HUES64 (cell line): ENCODE data around the gene PHPT1.
"Not testable (repeated sequence)": the region's sequence is repeated elsewhere in the genome, so short reads cannot be mapped to it uniquely, and the experiment has no call there.

ENCODE experiments used
- H3K27ac ChIP-seq: 2 replicates; pipeline ENCODE4 v1.7.0; 2013; ENCODE audit warnings: low read depth, low read length, inconsistent platforms
- H3K27me3 ChIP-seq: 2 replicates; pipeline ENCODE4 v1.6.1; 2013; ENCODE audit warnings: mild to moderate bottlenecking, low read length; ENCODE audit not compliant: insufficient read depth
- H3K36me3 ChIP-seq: 2 replicates; pipeline ENCODE4 v1.6.1; 2013; ENCODE audit warnings: mild to moderate bottlenecking, low read length; ENCODE audit not compliant: insufficient read depth
- H3K4me1 ChIP-seq: 2 replicates; pipeline ENCODE4 v1.6.1; 2013; ENCODE audit warnings: mild to moderate bottlenecking, low read length, moderate library complexity; ENCODE audit not compliant: insufficient read depth
- H3K4me3 ChIP-seq: 2 replicates; pipeline ENCODE4 v1.5.1; 2013; ENCODE audit warnings: mild to moderate bottlenecking, low read length, moderate library complexity
- H3K9ac ChIP-seq: 2 replicates; pipeline ENCODE4 v1.6.1; 2013; ENCODE audit warnings: mild to moderate bottlenecking, low read depth, low read length
- H3K9me3 ChIP-seq: 2 replicates; pipeline ENCODE4 v1.6.1; 2013; ENCODE audit warnings: low read depth, low read length; ENCODE audit not compliant: insufficient read depth
- WGBS: fragments of 150-250, 120-280 bp; methylation state at CpG from one replicate; pipeline ENCODE4 v1.1.7; 2013; ENCODE audit warnings: missing lambda C conversion rate; 5-methylcytosine and 5-hydroxymethylcytosine counted together

PHPT1 gene

GRCh38 chr9:136832581-136832980 lies 16.6 kb upstream of the PHPT1 start:
- 96% methylated on average over 9 of the region's 9 CpGs for WGBS
- Histone ChIP-seq H3K4me3 (no peak overlapping the region), H3K27ac (no peak overlapping the region), H3K9ac (no peak overlapping the region), H3K4me1 (no peaks in the 10 kb centered on the region), H3K27me3 (no peaks in the 10 kb centered on the region), H3K9me3 (no peaks in the 10 kb centered on the region), H3K36me3 (peaks cover 51% of the 10 kb centered on the region)

DNA sequence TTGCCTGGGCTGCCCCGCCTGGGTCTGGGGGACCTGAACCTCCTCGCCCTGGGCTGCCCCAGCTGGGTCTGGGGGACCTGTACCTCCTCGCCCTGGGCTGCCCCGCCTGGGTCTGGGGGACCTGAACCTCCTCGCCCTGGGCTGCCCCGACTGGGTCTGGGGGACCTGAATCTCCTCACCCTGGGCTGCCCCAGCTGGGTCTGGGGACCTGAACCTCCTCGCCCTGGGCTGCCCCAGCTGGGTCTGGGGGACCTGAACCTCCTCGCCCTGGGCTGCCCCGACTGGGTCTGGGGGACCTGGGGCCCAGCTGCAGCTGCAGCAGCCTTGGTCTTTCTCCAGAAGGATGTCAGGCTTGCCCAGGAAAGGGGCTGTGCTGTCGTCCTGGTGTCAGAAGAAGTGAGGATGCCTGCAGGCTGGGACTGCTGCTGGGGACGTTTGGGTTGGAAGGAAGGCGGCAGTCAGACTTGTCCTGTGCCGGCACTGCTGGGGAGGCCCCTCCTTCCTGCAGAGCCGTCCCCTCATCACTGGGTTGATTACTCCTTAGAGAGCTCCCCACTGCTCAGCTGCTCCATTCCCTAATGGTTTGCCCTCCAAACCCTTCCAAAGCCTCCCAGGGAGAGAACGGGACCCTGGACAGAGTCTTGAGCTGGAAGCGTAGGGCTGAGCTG lies 15.7 kb upstream of the PHPT1 start:
- H3K4me1 ChIP-seq, H3K9ac ChIP-seq, H3K9me3 ChIP-seq, H3K27me3 ChIP-seq, H3K27ac ChIP-seq, H3K4me3 ChIP-seq: not testable (repeated sequence)
- WGBS, result 91% methylated on average over 16 of the region's 16 CpGs
- peaks cover 45% of the 10 kb centered on the region for H3K36me3 ChIP-seq

GRCh38 chr9:136835162-136835931 lies 13.9 kb upstream of the PHPT1 start:
- 96% methylated on average over 36 of the region's 36 CpGs for WGBS
- H3K4me3 ChIP-seq, result no peak overlapping the region
- no peak overlapping the region for H3K9ac ChIP-seq
- peaks cover 39% of the 10 kb centered on the region for H3K36me3 ChIP-seq
- no peaks in the 10 kb centered on the region for H3K4me1 ChIP-seq
- H3K27ac ChIP-seq, result no peak overlapping the region
- H3K27me3 ChIP-seq, result no peaks in the 10 kb centered on the region
- no peaks in the 10 kb centered on the region for H3K9me3 ChIP-seq

DNA sequence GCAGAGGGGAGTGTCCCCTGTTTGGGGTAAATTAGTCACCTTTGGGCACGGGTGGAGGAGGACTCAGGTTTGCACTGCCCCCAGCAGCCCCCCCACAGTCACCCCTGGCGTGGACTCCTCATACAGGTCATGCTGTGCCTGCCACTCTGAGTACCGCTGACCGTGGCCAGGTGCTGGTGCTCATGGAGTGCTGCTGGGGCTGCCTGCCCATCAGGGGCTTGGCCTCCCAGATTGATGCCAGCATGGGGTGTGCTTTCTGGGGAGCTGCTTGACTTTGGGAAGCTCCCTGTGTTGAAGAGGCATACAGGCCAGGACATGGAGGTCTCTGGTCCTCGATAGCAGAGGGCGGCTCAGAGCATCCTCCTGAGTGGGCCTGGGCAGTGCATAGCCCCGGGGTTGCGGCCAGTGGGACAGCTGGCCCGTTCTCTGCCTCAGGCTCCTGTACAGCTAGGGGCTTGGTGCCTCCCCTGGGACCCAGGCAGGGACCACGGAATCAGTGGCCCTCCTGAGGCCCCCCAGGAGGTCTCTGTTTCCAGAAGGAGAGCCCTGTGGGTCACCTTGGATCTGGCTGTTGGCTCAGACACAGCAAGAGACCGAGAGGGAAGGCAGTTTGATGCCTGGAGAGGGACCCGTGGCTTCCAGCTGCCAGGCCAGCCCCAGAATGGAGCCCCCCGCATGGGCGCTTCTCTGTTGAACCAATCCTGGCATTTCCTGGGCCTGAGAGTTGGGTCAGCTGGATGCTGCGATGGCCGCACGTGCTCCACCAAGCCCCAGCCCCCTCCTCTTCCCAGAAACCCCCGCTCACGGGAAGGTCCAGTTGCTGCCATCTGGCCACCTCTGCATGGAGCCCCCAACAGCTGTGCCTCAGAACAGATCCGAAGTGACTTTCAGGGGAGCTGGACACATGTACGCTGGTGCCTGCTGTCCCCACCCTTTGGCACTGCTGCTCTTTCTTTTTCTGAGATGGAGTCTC lies 13.0 kb upstream of the PHPT1 start:
- Histone ChIP-seq H3K9ac (no peak overlapping the region), H3K36me3 (peaks cover 30% of the 10 kb centered on the region), H3K27ac (no peak overlapping the region), H3K4me3 (no peak overlapping the region), H3K4me1 (peaks cover 4% of the 10 kb centered on the region; the same call in 1 of the 2 replicates), H3K9me3 (no peaks in the 10 kb centered on the region), H3K27me3 (no peaks in the 10 kb centered on the region)
- WGBS, result 89% methylated on average over 21 of the region's 21 CpGs

DNA sequence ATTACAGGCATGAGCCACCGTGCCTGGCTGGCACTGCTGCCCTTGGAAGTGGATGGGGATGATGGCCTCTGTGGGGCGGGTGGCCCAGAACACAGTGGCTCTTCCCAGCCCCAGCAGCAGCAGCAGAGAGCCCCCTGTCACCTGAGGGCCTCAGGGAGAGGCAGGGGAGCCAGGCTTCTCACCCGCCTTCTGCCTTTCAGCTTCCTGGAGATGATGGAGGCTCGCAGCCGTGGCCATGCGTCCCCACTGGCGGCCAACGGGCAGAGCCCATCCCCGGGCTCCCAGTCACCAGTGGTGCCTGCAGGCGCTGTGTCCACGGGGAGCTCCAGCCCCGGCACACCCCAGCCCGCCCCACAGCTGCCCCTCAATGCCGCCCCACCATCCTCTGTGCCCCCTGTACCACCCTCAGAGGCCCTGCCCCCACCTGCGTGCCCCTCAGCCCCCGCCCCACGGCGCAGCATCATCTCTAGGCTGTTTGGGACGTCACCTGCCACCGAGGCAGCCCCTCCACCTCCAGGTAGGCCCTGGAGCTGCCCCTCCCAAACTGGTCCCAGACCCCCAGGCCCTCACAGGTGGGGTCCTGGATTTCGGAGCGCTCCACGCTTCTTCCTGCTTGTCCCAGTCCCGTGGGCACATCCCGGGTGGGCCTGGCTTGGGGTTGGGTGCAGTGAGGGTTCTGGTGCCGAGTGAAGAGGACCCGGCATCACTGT lies 11.9 kb upstream of the PHPT1 start:
- WGBS, result 92% methylated on average over 27 of the region's 27 CpGs
- H3K4me1 ChIP-seq, result peaks cover 9% of the 10 kb centered on the region; the same call in 1 of the 2 replicates
- no peak overlapping the region for H3K27ac ChIP-seq
- H3K9me3 ChIP-seq, result no peaks in the 10 kb centered on the region
- H3K27me3 ChIP-seq, result no peaks in the 10 kb centered on the region
- no peak overlapping the region for H3K9ac ChIP-seq
- peaks cover 20% of the 10 kb centered on the region for H3K36me3 ChIP-seq
- H3K4me3 ChIP-seq, result no peak overlapping the region

- H3K9me3 ChIP-seq, H3K27ac ChIP-seq, H3K27me3 ChIP-seq, H3K9ac ChIP-seq, H3K4me3 ChIP-seq, H3K4me1 ChIP-seq: not testable (repeated sequence)
- 94% methylated on average over 15 of the region's 15 CpGs for WGBS
- peaks cover 15% of the 10 kb centered on the region for H3K36me3 ChIP-seq
Measured at GRCh38 chr9:136837856-136838277, 11.3 kb upstream of the PHPT1 start.

GRCh38 chr9:136838314-136839228 lies 10.6 kb upstream of the PHPT1 start:
- peaks cover 9% of the 10 kb centered on the region; the same call in 1 of the 2 replicates for H3K4me1 ChIP-seq
- peaks cover 15% of the 10 kb centered on the region for H3K36me3 ChIP-seq
- no peak overlapping the region for H3K27ac ChIP-seq
- no peaks in the 10 kb centered on the region for H3K27me3 ChIP-seq
- no peak overlapping the region for H3K4me3 ChIP-seq
- no peak overlapping the region for H3K9ac ChIP-seq
- WGBS, result 93% methylated on average over 29 of the region's 29 CpGs
- no peaks in the 10 kb centered on the region for H3K9me3 ChIP-seq

GRCh38 chr9:136839229-136840139 lies 9.7 kb upstream of the PHPT1 start:
- Histone ChIP-seq H3K27me3 (no peaks in the 10 kb centered on the region), H3K4me1 (peaks cover 9% of the 10 kb centered on the region; the same call in 1 of the 2 replicates), H3K9me3 (no peaks in the 10 kb centered on the region), H3K4me3 (no peak overlapping the region), H3K27ac (0 out of 2 replicates have a peak overlapping the region, but pooled peaks have one; percentile 18), H3K36me3 (peaks cover 15% of the 10 kb centered on the region), H3K9ac (no peak overlapping the region)
- WGBS, result 90% methylated on average over 36 of the region's 36 CpGs

DNA sequence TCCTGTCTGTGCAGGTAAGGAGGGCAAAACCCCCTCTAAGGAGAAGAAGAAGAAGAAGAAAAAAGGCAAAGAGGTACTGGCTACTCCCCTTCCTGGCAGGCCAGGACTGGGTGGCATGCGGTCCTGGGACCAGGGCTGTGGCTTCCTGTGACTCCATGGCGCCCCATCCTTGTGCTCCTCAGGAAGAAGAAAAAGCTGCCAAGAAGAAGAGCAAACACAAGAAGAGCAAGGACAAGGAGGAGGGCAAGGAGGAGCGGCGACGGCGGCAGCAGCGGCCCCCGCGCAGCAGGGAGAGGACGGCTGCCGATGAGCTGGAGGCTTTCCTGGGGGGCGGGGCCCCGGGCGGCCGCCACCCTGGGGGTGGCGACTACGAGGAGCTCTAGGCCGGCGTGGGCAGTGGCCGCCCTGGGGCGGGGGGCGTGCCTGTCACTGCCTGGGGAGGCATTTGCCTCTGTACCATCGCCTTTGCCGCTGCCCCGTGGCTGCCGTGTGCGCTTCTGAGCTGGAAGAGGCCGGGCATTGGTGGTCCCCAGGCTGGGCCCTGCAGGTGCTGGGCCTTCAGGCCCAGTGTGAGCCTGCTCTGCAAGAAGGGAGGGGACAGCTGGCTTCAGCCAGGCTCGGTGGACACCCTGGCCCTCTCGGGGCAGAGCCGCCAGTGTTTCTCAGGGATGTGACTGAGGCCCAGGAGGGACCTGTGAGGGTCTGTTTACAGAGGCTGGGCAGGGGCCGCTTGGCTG lies 8.9 kb upstream of the PHPT1 start:
- WGBS, result 69% methylated on average over 32 of the region's 32 CpGs
- Histone ChIP-seq H3K4me3 (no peak overlapping the region), H3K27me3 (no peaks in the 10 kb centered on the region), H3K4me1 (peaks cover 9% of the 10 kb centered on the region; the same call in 1 of the 2 replicates), H3K27ac (peak overlapping the region; percentile 41; the same call in 1 of the 2 replicates), H3K9me3 (no peaks in the 10 kb centered on the region), H3K9ac (no peak overlapping the region; the same call in 1 of the 2 replicates), H3K36me3 (peaks cover 15% of the 10 kb centered on the region)
